Upper lobe of left lung (tissue), 4 donors: ENCODE results near the gene PUS1.

ENCODE experiments used
- EP300 ChIP-seq, 4 donors: sonication (generic); formaldehyde crosslinking; IDR thresholded peaks; one replicate each; pipeline ENCODE4 v1.5.1; 2017; ENCODE audit warnings: antibody characterized with exemption in 4 of 4, control low read depth in 2 of 4
- POLR2A ChIP-seq, 4 donors: fragments of 450-650 bp; IDR thresholded peaks; one replicate each; pipeline ENCODE4 v1.5.1; 2016 to 2017; ENCODE audit warnings: antibody characterized with exemption in 4 of 4, mild to moderate bottlenecking in 2 of 4
- TF ChIP-seq, protein P1 (sequence below), 6 experiments: fragments of 450-650 bp in 4 of 6; fragments of 200-600 bp in 2 of 6; sonication (generic) in 2 of 6; IDR thresholded peaks; one replicate each; pipeline ENCODE4 v1.5.1; 2016 to 2019; ENCODE audit warnings: antibody characterized with exemption in 6 of 6

DNA sequence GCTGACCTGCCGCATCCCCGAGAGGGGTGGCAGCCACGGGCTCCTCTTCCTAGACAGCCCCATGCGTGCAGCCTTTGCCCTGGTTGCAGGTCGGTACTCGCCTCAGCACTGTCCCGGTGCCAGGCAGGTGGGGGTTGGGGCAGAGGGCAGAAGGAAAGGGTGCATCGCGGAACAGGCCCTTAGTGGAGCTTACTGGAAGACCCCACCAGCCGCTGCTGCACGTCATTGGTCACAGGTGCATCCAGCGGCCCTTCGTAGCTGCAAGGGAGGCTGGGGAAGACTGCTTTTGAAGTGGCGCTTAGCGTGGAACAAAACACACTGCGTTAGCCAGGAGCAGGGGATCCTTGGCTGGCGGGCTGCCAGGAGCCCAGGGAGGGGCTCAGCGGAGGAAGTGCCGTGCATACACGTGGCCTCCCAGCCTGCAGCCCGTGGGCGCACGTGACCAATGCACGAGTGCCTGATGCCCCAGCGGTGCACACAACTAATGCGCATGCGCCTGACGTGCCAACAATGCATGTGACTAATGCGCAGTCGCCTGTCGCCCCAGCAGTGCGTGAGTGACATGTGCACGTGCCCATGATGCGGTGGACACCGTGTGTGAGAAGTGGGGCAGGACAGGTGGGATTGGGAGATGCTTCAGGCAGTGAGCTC lies 15.7 kb downstream of the PUS1 start:
- TF ChIP-seq, protein P1, sequence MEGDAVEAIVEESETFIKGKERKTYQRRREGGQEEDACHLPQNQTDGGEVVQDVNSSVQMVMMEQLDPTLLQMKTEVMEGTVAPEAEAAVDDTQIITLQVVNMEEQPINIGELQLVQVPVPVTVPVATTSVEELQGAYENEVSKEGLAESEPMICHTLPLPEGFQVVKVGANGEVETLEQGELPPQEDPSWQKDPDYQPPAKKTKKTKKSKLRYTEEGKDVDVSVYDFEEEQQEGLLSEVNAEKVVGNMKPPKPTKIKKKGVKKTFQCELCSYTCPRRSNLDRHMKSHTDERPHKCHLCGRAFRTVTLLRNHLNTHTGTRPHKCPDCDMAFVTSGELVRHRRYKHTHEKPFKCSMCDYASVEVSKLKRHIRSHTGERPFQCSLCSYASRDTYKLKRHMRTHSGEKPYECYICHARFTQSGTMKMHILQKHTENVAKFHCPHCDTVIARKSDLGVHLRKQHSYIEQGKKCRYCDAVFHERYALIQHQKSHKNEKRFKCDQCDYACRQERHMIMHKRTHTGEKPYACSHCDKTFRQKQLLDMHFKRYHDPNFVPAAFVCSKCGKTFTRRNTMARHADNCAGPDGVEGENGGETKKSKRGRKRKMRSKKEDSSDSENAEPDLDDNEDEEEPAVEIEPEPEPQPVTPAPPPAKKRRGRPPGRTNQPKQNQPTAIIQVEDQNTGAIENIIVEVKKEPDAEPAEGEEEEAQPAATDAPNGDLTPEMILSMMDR (IDR thresholded peaks at IDR 0.05): no peak
- no peak for TF ChIP-seq POLR2A (IDR thresholded peaks at IDR 0.05)
- TF ChIP-seq EP300 (IDR thresholded peaks at IDR 0.05): no peak
